ENCODE data around the gene GSTA2. TPM values are rescaled to one million over a fixed set of nuclear protein-coding genes. Genes with fewer than 3 reads are reported as not detected.

Gene GSTA2
- total and polyA plus RNA-seq, 2 of the 13 experiments (the other 11 are each of a cell fraction or from before 2014, with no cell fraction given): 0.75 to 13.7 TPM

DNA sequence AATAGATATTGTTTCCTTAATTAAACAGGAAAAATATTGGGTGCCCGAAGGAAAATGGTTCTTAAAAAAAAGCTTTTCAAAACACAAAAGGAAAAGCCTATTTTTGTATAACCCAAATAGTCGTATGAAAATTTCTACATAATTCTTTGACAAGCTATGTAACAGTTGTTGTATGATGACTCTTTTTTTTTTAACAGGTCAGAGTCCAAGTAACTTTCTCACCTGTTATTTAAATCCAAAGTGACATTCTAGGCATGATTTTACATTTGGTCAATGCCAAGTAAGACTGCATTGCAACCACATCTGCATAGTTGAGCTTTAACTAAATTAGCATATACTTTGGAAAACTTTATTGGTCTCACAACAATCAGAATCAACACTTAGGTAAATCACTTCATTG is 24.1 kb downstream of the GSTA2 start:
- H3K9me3 ChIP-seq (ENCODE audit: low read length): no peaks in the 10 kb centered on the region
- no peak overlapping the region for H3K27ac ChIP-seq (ENCODE audit: extremely low read length, insufficient read depth, low read length)
- no peaks in the 10 kb centered on the region for H4K20me1 ChIP-seq (ENCODE audit: insufficient read depth, low read length)
- ATAC-seq: no peak
- no TSS peak for BruUV-seq (replicated peaks)
- CTCF ChIA-PET (ENCODE audit: low intra/inter-chr PET ratio, low total read pairs): no interaction called here
- POLR2A ChIA-PET: interaction anchor here (1.2 to 1.3 kb wide), 2 partner anchors 11 to 14 kb away, joined by 3 read pairs; no protein-coding TSS in a partner anchor
- peaks cover 30% of the 10 kb centered on the region for H3K4me1 ChIP-seq (ENCODE audit: insufficient read depth, low read length)
- no peak overlapping the region for H3K4me3 ChIP-seq (replicated peaks in 1 of 3; ENCODE audit: insufficient read depth in 1 of 3, low read depth in 2 of 3, low read length in 3 of 3)
- DNase-seq (ENCODE audit: low spot score): no peak
- 63% methylated on average over 2 of the region's 2 CpGs for WGBS (ENCODE audit: low lambda C conversion rate)
- H3K4me2 ChIP-seq (ENCODE audit: low read depth, low read length): no peak overlapping the region
- intact Hi-C loops (cut with micrococcal nuclease; ENCODE audit: unreplicated experiment): no loop called here
- H2AFZ ChIP-seq (ENCODE audit: low read length): no peak overlapping the region
- no peak for FAIRE-seq
- no peak overlapping the region for H3K9ac ChIP-seq (ENCODE audit: insufficient read depth, low read depth, low read length)
- H3K27me3 ChIP-seq (ENCODE audit: control insufficient read depth in 1 of 2, insufficient read depth in 2 of 2, low read length in 2 of 2): no peaks in the 10 kb centered on the region
- no peaks in the 10 kb centered on the region for H3K36me3 ChIP-seq (replicated peaks in 1 of 2; ENCODE audit: control insufficient read depth in 1 of 2, insufficient read depth in 2 of 2, low read length in 2 of 2)
- in situ Hi-C loops (cut with HindIII; ENCODE audit: extremely low pct_ligation_motif_present, low pct_unique_long_range_greater_than_20kb): no loop called here
- no peaks in the 10 kb centered on the region for H3K79me2 ChIP-seq (ENCODE audit: insufficient read depth, low read length)
- no peak for TF ChIP-seq ZNF451 (CRISPR knock-in tag; IDR thresholded peaks at IDR 0.05)
- TF ChIP-seq, protein P1, sequence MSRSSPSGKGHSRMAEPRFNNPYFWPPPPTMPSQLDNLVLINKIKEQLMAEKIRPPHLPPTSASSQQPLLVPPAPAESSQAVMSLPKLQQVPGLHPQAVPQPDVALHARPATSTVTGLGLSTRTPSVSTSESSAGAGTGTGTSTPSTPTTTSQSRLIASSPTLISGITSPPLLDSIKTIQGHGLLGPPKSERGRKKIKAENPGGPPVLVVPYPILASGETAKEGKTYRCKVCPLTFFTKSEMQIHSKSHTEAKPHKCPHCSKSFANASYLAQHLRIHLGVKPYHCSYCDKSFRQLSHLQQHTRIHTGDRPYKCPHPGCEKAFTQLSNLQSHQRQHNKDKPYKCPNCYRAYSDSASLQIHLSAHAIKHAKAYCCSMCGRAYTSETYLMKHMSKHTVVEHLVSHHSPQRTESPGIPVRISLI (CRISPR knock-in tag; IDR thresholded peaks at IDR 0.05; ENCODE audit: borderline replicate concordance): no peak
- TF ChIP-seq NKX3-1 (CRISPR knock-in tag; IDR thresholded peaks at IDR 0.05): no peak
- TF ChIP-seq ZNF382 (CRISPR knock-in tag; IDR thresholded peaks at IDR 0.05; ENCODE audit: borderline replicate concordance): no peak
- TF ChIP-seq, protein P2, sequence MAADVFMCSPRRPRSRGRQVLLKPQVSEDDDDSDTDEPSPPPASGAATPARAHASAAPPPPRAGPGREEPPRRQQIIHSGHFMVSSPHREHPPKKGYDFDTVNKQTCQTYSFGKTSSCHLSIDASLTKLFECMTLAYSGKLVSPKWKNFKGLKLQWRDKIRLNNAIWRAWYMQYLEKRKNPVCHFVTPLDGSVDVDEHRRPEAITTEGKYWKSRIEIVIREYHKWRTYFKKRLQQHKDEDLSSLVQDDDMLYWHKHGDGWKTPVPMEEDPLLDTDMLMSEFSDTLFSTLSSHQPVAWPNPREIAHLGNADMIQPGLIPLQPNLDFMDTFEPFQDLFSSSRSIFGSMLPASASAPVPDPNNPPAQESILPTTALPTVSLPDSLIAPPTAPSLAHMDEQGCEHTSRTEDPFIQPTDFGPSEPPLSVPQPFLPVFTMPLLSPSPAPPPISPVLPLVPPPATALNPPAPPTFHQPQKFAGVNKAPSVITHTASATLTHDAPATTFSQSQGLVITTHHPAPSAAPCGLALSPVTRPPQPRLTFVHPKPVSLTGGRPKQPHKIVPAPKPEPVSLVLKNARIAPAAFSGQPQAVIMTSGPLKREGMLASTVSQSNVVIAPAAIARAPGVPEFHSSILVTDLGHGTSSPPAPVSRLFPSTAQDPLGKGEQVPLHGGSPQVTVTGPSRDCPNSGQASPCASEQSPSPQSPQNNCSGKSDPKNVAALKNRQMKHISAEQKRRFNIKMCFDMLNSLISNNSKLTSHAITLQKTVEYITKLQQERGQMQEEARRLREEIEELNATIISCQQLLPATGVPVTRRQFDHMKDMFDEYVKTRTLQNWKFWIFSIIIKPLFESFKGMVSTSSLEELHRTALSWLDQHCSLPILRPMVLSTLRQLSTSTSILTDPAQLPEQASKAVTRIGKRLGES (CRISPR knock-in tag; IDR thresholded peaks at IDR 0.05; ENCODE audit: borderline replicate concordance): no peak
- TF ChIP-seq MATR3 (CRISPR knock-in tag; IDR thresholded peaks at IDR 0.05): no peak
- TF ChIP-seq, protein P3, sequence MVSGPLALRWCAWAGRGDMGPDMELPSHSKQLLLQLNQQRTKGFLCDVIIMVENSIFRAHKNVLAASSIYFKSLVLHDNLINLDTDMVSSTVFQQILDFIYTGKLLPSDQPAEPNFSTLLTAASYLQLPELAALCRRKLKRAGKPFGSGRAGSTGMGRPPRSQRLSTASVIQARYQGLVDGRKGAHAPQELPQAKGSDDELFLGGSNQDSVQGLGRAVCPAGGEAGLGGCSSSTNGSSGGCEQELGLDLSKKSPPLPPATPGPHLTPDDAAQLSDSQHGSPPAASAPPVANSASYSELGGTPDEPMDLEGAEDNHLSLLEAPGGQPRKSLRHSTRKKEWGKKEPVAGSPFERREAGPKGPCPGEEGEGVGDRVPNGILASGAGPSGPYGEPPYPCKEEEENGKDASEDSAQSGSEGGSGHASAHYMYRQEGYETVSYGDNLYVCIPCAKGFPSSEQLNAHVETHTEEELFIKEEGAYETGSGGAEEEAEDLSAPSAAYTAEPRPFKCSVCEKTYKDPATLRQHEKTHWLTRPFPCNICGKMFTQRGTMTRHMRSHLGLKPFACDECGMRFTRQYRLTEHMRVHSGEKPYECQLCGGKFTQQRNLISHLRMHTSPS (CRISPR knock-in tag; IDR thresholded peaks at IDR 0.05; ENCODE audit: low read depth): no peak
- TF ChIP-seq SYNCRIP (IDR thresholded peaks at IDR 0.05; ENCODE audit: insufficient read depth, low read depth, low read length): no peak
- TF ChIP-seq, protein P4, sequence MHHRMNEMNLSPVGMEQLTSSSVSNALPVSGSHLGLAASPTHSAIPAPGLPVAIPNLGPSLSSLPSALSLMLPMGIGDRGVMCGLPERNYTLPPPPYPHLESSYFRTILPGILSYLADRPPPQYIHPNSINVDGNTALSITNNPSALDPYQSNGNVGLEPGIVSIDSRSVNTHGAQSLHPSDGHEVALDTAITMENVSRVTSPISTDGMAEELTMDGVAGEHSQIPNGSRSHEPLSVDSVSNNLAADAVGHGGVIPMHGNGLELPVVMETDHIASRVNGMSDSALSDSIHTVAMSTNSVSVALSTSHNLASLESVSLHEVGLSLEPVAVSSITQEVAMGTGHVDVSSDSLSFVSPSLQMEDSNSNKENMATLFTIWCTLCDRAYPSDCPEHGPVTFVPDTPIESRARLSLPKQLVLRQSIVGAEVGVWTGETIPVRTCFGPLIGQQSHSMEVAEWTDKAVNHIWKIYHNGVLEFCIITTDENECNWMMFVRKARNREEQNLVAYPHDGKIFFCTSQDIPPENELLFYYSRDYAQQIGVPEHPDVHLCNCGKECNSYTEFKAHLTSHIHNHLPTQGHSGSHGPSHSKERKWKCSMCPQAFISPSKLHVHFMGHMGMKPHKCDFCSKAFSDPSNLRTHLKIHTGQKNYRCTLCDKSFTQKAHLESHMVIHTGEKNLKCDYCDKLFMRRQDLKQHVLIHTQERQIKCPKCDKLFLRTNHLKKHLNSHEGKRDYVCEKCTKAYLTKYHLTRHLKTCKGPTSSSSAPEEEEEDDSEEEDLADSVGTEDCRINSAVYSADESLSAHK (CRISPR knock-in tag; IDR thresholded peaks at IDR 0.05; ENCODE audit: borderline replicate concordance): no peak
- TF ChIP-seq, protein P5, sequence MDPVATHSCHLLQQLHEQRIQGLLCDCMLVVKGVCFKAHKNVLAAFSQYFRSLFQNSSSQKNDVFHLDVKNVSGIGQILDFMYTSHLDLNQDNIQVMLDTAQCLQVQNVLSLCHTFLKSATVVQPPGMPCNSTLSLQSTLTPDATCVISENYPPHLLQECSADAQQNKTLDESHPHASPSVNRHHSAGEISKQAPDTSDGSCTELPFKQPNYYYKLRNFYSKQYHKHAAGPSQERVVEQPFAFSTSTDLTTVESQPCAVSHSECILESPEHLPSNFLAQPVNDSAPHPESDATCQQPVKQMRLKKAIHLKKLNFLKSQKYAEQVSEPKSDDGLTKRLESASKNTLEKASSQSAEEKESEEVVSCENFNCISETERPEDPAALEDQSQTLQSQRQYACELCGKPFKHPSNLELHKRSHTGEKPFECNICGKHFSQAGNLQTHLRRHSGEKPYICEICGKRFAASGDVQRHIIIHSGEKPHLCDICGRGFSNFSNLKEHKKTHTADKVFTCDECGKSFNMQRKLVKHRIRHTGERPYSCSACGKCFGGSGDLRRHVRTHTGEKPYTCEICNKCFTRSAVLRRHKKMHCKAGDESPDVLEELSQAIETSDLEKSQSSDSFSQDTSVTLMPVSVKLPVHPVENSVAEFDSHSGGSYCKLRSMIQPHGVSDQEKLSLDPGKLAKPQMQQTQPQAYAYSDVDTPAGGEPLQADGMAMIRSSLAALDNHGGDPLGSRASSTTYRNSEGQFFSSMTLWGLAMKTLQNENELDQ (CRISPR knock-in tag; IDR thresholded peaks at IDR 0.05; ENCODE audit: borderline replicate concordance): no peak
- no peak for TF ChIP-seq HNRNPL (IDR thresholded peaks at IDR 0.05; ENCODE audit: low read depth, low read length)
- no peak for TF ChIP-seq PPARG (CRISPR knock-in tag; conservative IDR thresholded peaks at IDR 0.05)
